Left ventricle myocardium inferior (tissue), 1 donor: ENCODE measurements around the gene ZMYND11. TPM values are rescaled to one million over a fixed set of nuclear protein-coding genes. Genes with fewer than 3 reads are reported as not detected.

Experiments used
- DNase-seq: peaks from one replicate; pipeline ENCODE4 v3.0.0-alpha.2; 2020
- H3K27ac ChIP-seq: fragments of 200-600 bp; replicated peaks from 2 replicates; pipeline ENCODE4 v1.8.0; 2021
- H3K27me3 ChIP-seq: fragments of 200-600 bp; 2 replicates; pipeline ENCODE4 v1.8.0; 2021; ENCODE audit warnings: low read depth
- H3K36me3 ChIP-seq: fragments of 200-600 bp; 2 replicates; pipeline ENCODE4 v1.8.0; 2021
- H3K4me1 ChIP-seq: fragments of 200-600 bp; 2 replicates; pipeline ENCODE4 v1.8.0; 2021
- H3K4me3 ChIP-seq: fragments of 200-600 bp; 2 replicates; pipeline ENCODE4 v1.8.0; 2021; ENCODE audit warnings: mild to moderate bottlenecking, moderate library complexity
- H3K9me3 ChIP-seq: fragments of 200-600 bp; replicated peaks from 2 replicates; pipeline ENCODE4 v1.8.0; 2021
- intact Hi-C: fragments of 100-400 bp; cut with micrococcal nuclease; formaldehyde crosslinking; loops from one replicate; pipeline ENCODE4 v1.11.0; 2022
- total RNA-seq: library from RNA; stranded (reverse); fragmentation: NEBNext Ultra II Directional; extraction: Animal tissue kit (Norgen Biotek cat#: 25700); gene quantifications from one replicate; pipeline ENCODE4 v1.2.1, GENCODE V29; 2021
- TF ChIP-seq, protein P1 (sequence below): fragments of 200-600 bp; IDR thresholded peaks from 2 replicates; pipeline ENCODE4 v1.8.0; 2021; ENCODE audit warnings: antibody characterized with exemption, mild to moderate bottlenecking, borderline replicate concordance
- donor health status: DM: no; HTN: yes; CAD: no; lungs with severe emphysema.

ZMYND11 gene
- total RNA-seq, 1 donor from 2014 or later = 79.6 TPM

DNA sequence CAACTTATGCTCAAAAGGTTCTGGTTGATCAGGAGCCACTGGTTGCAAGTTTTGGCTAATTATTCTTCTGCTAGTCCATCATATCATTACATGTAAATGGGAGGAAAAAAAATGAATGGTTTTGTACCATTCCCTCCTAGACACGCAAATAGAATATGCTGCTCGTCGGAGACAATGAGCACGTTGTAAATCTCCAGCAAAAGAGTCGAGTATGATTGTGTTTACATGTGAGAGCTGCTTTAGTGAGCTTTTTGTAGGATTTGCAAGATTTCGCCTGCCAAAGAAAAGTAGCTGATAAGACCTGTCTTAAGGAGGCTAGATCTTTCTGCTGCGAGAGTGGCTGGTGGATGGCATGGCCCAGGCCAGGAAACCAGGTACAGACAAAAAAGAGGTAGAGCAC lies 109.0 kb downstream of the ZMYND11 start:
- DNase-seq = no peak
- no peak overlapping the region for H3K4me3 ChIP-seq
- intact Hi-C loops = no loop called here
- no peak overlapping the region for H3K27ac ChIP-seq
- TF ChIP-seq, protein P1, sequence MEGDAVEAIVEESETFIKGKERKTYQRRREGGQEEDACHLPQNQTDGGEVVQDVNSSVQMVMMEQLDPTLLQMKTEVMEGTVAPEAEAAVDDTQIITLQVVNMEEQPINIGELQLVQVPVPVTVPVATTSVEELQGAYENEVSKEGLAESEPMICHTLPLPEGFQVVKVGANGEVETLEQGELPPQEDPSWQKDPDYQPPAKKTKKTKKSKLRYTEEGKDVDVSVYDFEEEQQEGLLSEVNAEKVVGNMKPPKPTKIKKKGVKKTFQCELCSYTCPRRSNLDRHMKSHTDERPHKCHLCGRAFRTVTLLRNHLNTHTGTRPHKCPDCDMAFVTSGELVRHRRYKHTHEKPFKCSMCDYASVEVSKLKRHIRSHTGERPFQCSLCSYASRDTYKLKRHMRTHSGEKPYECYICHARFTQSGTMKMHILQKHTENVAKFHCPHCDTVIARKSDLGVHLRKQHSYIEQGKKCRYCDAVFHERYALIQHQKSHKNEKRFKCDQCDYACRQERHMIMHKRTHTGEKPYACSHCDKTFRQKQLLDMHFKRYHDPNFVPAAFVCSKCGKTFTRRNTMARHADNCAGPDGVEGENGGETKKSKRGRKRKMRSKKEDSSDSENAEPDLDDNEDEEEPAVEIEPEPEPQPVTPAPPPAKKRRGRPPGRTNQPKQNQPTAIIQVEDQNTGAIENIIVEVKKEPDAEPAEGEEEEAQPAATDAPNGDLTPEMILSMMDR = no peak
- H3K9me3 ChIP-seq = no peaks in the 10 kb centered on the region
- H3K36me3 ChIP-seq = peaks cover 79% of the 10 kb centered on the region
- H3K27me3 ChIP-seq = no peaks in the 10 kb centered on the region
- H3K4me1 ChIP-seq = peaks cover 6% of the 10 kb centered on the region

DNA sequence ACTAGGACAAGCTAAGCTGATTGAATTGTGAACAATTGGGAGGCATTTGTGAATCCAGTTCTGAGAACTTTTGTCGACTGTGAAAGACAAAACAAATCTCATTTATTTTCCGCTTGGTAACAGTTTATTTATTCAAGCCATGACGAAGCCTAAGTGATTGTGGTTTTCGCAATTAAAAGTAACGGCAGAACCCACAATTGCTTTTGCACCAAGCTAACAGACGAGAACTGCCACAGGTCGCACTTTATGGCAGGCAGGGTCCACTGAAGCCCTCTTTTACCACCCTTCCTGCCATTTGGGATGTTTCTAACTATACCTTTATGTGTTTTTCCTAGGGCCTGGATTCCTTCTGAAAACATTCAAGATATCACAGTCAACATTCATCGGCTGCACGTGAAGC lies 111.2 kb downstream of the ZMYND11 start:
- no peaks in the 10 kb centered on the region for H3K9me3 ChIP-seq
- H3K27me3 ChIP-seq = no peaks in the 10 kb centered on the region
- no peak overlapping the region for H3K27ac ChIP-seq
- no peak overlapping the region for H3K4me3 ChIP-seq
- TF ChIP-seq, protein P1 = no peak
- DNase-seq = no peak
- intact Hi-C loops = no loop called here
- H3K36me3 ChIP-seq = peaks cover 81% of the 10 kb centered on the region
- H3K4me1 ChIP-seq = peaks cover 2% of the 10 kb centered on the region

DNA sequence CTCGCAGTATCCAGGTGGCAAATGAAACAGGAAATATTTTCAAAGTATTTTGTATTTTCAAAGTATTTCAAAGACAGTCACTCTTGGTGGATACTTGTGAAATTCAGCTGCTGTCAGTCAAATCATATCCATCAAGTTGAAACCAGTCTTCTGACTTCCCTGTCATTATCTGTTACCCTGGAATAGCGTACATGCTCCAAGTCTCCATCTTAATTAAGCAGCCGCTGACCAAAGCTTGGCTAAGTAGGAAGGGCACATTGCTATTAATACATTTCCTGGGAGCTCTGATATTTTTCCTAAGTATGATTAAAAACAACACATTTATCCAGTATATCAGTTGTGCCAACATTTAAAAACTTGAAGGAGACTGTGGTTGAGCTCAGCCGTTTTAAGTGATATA lies 112.2 kb downstream of the ZMYND11 start:
- intact Hi-C loops = no loop called here

DNA sequence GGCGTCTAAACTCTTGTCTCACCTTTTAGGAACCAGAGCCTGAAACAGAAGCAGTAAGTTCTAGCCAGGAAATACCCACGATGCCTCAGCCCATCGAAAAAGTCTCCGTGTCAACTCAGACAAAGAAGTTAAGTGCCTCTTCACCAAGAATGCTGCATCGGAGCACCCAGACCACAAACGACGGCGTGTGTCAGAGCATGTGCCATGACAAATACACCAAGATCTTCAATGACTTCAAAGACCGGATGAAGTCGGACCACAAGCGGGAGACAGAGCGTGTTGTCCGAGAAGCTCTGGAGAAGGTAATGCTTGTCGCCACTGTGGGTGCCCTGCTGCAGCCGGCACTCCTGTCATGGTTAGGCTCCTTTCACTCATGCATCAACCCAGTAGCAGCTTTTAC lies 113.1 kb downstream of the ZMYND11 start:
- intact Hi-C loops = no loop called here
- peaks cover 77% of the 10 kb centered on the region for H3K36me3 ChIP-seq
- TF ChIP-seq, protein P1 = no peak

More for the DNA sequence above, 112.2 kb downstream of the ZMYND11 start:
- Histone ChIP-seq H3K36me3 (peaks cover 83% of the 10 kb centered on the region), H3K27me3 (no peaks in the 10 kb centered on the region), H3K4me1 (no peaks in the 10 kb centered on the region), H3K27ac (no peak overlapping the region), H3K9me3 (no peaks in the 10 kb centered on the region), H3K4me3 (no peak overlapping the region)
- no peak for DNase-seq
- TF ChIP-seq, protein P1 = no peak

DNA sequence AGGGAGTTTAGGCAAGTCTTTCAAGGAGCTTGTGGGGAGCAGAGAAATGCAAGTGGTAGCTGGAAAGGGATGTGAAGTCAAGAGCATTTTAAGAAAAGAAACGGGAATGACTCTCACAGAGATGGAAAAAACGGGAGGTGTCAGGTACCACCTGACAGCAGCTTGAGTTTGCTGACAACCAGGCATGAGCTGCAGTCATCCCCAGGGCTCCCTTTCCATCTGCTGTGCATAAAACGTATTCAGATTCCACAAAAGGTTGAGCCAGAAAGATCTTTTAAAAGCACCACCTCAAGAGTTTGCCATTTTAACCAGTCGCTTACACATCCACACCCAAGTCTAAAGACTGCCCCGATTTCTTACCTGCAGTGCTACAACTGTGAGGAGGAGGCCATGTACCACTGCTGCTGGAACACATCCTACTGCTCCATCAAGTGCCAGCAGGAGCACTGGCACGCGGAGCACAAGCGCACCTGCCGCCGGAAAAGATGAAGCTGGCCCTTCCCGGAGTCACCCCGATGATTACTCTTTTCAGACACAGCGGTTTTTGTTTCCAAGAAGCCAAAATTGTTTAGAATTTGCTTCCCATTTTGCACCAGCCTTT lies 116.8 kb downstream of the ZMYND11 start:
- no peaks in the 10 kb centered on the region for H3K27me3 ChIP-seq
- H3K9me3 ChIP-seq = no peaks in the 10 kb centered on the region
- H3K4me3 ChIP-seq = no peak overlapping the region
- no peak for DNase-seq
- H3K27ac ChIP-seq = no peak overlapping the region
- TF ChIP-seq, protein P1 = no peak
- intact Hi-C loops = no loop called here
- no peaks in the 10 kb centered on the region for H3K4me1 ChIP-seq
- peaks cover 73% of the 10 kb centered on the region for H3K36me3 ChIP-seq

More for the DNA sequence above, 113.1 kb downstream of the ZMYND11 start:
- Histone ChIP-seq H3K4me3 (no peak overlapping the region), H3K9me3 (no peaks in the 10 kb centered on the region), H3K27me3 (no peaks in the 10 kb centered on the region), H3K4me1 (no peaks in the 10 kb centered on the region), H3K27ac (no peak overlapping the region)
- no peak for DNase-seq
